ENCODE data around the gene C1QBP. TPM values are rescaled to one million over a fixed set of nuclear protein-coding genes. Genes with fewer than 3 reads are reported as not detected.

Gene C1QBP
- total and polyA plus RNA-seq, 2 of the 4 experiments (the other 2 are of a cell fraction) = 172 to 173 TPM

DNA sequence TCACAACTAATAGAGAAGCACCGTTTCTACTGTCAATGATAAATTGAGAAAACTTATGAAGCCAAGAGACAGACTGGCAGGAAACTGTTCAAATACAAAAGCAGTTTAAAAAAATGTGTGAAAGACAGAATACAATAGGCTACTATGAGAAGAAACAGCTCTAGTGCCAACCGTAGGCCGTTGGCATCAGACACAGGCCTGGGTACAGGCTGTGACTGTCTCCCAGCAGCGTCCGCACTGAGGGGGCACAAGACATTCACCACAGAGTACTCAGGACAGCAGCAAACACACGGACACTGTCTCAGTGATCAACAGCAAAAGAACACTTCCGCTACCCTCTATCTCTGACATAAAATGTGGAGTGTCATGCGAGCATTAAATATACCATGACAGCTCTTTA, 7.8 kb upstream of the C1QBP start:
- no peak overlapping the region for H2AK5ac ChIP-seq (ENCODE audit: low read depth, low read length)
- H3K9me3 ChIP-seq (ENCODE audit: control insufficient read depth, insufficient read depth, low read length) = no peaks in the 10 kb centered on the region
- H4K8ac ChIP-seq (ENCODE audit: low read depth in 2 of 2, low read length in 2 of 2) = no peak overlapping the region
- no peak overlapping the region for H3K14ac ChIP-seq (replicated peaks; ENCODE audit: low read depth, low read length)
- no peak overlapping the region for H2BK15ac ChIP-seq (ENCODE audit: low read depth, low read length)
- 100% methylated on average over 4 of the region's 8 CpGs; no CpG with 5 or more reads in 1 of the 2 experiments for WGBS, 2 experiments (ENCODE audit: extremely low coverage in 2 of 2, insufficient read length in 1 of 2)
- dilution Hi-C loops (cut with HindIII; ENCODE audit: low sequenced_read_pairs, unreplicated experiment) (no loop called here), in situ Hi-C loops (cut with MboI; ENCODE audit: low sequenced_read_pairs) (no loop called here), intact Hi-C loops (cut with micrococcal nuclease) (no loop called here)
- no peak overlapping the region for H3K4me3 ChIP-seq (ENCODE audit: insufficient read depth, low read depth, low read length)
- H2BK5ac ChIP-seq (ENCODE audit: low read depth, low read length, poor library complexity, severe bottlenecking) = no peak overlapping the region
- H3K9me1 ChIP-seq (ENCODE audit: insufficient read depth, low read length) = no peaks in the 10 kb centered on the region
- H3K27me3 ChIP-seq (ENCODE audit: control insufficient read depth, insufficient read depth, low read length) = no peaks in the 10 kb centered on the region
- no peak overlapping the region for H4K5ac ChIP-seq (ENCODE audit: low read depth, low read length)
- no peak overlapping the region for H3K4ac ChIP-seq (ENCODE audit: low read depth, low read length)
- peaks cover 9 to 12% of the 10 kb centered on the region in 2 experiments; a peak in 3 of 4 replicates for H3K79me1 ChIP-seq (ENCODE audit: low read depth in 1 of 2, low read length in 2 of 2)
- no peak for TF ChIP-seq RFX5 (IDR thresholded peaks at IDR 0.05; ENCODE audit: low read depth, low read length)
- H3K18ac ChIP-seq (ENCODE audit: low read depth, low read length) = no peak overlapping the region
- CTCF ChIA-PET = no interaction called here
- ATAC-seq (ENCODE audit: low read depth) (no peak), DNase-seq (no peak)
- no peak overlapping the region for H3K23ac ChIP-seq (ENCODE audit: low read depth, low read length)
- no TSS peak for BruUV-seq (replicated peaks)
- no peak overlapping the region for H3K4me2 ChIP-seq (ENCODE audit: low read depth, low read length)
- POLR2A ChIA-PET (ENCODE audit: unreplicated experiment) = no interaction called here
- no peak overlapping the region for H2BK20ac ChIP-seq (ENCODE audit: low read depth, low read length)
- H2AFZ ChIP-seq (replicated peaks; ENCODE audit: low read length, poor library complexity) = no peak overlapping the region
- H3K9ac ChIP-seq (ENCODE audit: low read depth, low read length) = no peak overlapping the region
- no peaks in the 10 kb centered on the region for H3K4me1 ChIP-seq (ENCODE audit: control insufficient read depth, insufficient read depth, low read length)
- peaks cover 36% of the 10 kb centered on the region for H3K36me3 ChIP-seq (ENCODE audit: control insufficient read depth, insufficient read depth, low read length)
- H4K20me1 ChIP-seq (ENCODE audit: insufficient read depth, low read length) = no peaks in the 10 kb centered on the region
- no peak overlapping the region for H3K56ac ChIP-seq (ENCODE audit: extremely low read depth, insufficient read depth, low read length)
- H4K91ac ChIP-seq (ENCODE audit: insufficient read depth, low read depth, low read length) = no peak overlapping the region
- H3K27ac ChIP-seq (ENCODE audit: insufficient read depth, low read length) = no peak overlapping the region
- no peak overlapping the region for H2AK9ac ChIP-seq (replicated peaks; ENCODE audit: low read depth, low read length, poor library complexity)
- H2BK120ac ChIP-seq (ENCODE audit: low read depth, low read length) = no peak overlapping the region
